Mesenchymal stem cell (in vitro differentiated cells and primary cell): Measurements from ENCODE around the gene LYZL6.

ENCODE experiments used
- DNase-seq: peaks from one replicate; pipeline ENCODE4 v3.0.0-alpha.2; 2013
- H2AFZ ChIP-seq: one replicate; pipeline ENCODE4 v1.6.1; 2013; ENCODE audit warnings: low read depth, mild to moderate bottlenecking, control low read depth, inconsistent platforms, low read length, moderate library complexity
- H2AK5ac ChIP-seq: 2 replicates; pipeline ENCODE4 v1.6.1; 2013; ENCODE audit warnings: low read length, moderate library complexity, mild to moderate bottlenecking, inconsistent platforms; ENCODE audit not compliant: severe bottlenecking
- H2BK120ac ChIP-seq: one replicate; pipeline ENCODE4 v1.6.1; 2013; ENCODE audit warnings: low read depth, mild to moderate bottlenecking, inconsistent platforms, low read length, moderate library complexity
- H2BK12ac ChIP-seq, 2 experiments: one replicate each; pipeline ENCODE4 v1.6.1; 2013; ENCODE audit warnings: inconsistent platforms in 2 of 2, low read length in 2 of 2, mild to moderate bottlenecking in 2 of 2, moderate library complexity in 2 of 2, control low read depth in 1 of 2
- H2BK15ac ChIP-seq: one replicate; pipeline ENCODE4 v1.6.1; 2013; ENCODE audit warnings: mild to moderate bottlenecking, low read depth, inconsistent platforms; ENCODE audit not compliant: poor library complexity, severe bottlenecking
- H2BK5ac ChIP-seq: 2 replicates; pipeline ENCODE4 v1.6.1; 2013; ENCODE audit warnings: low read depth, mild to moderate bottlenecking, low read length, control low read depth, inconsistent platforms; ENCODE audit not compliant: poor library complexity, severe bottlenecking
- H3K14ac ChIP-seq, 2 experiments: one replicate each; pipeline ENCODE4 v1.6.1; 2013; ENCODE audit warnings: inconsistent platforms in 2 of 2, low read length in 2 of 2, control low read depth in 1 of 2, mild to moderate bottlenecking in 1 of 2, moderate library complexity in 1 of 2
- H3K18ac ChIP-seq, 2 experiments: one replicate each; pipeline ENCODE4 v1.6.1; 2013; ENCODE audit warnings: inconsistent platforms in 2 of 2, low read length in 2 of 2, control low read depth in 1 of 2, low read depth in 1 of 2, mild to moderate bottlenecking in 1 of 2
- H3K23ac ChIP-seq, 2 experiments: one replicate each; pipeline ENCODE4 v1.6.1; 2013; ENCODE audit warnings: inconsistent platforms in 2 of 2, low read length in 2 of 2, mild to moderate bottlenecking in 2 of 2, moderate library complexity in 2 of 2, control low read depth in 1 of 2
- H3K27ac ChIP-seq: 2 replicates; pipeline ENCODE4 v1.5.1; 2013; ENCODE audit warnings: mild to moderate bottlenecking, moderate library complexity, low read length, control low read depth, inconsistent platforms; ENCODE audit not compliant: poor library complexity, severe bottlenecking
- H3K27me3 ChIP-seq, 2 experiments: 2 replicates each; pipeline versions ENCODE4 v1.6.1 to v1.7.0; 2013; ENCODE audit warnings: low read length in 2 of 2, mild to moderate bottlenecking in 2 of 2, moderate library complexity in 2 of 2, control low read depth in 1 of 2, inconsistent platforms in 1 of 2; ENCODE audit not compliant: control insufficient read depth in 1 of 2, insufficient read depth in 1 of 2
- H3K36me3 ChIP-seq, 2 experiments: 2 replicates each; pipeline versions ENCODE4 v1.6.1 to v1.7.0; 2013; ENCODE audit warnings: low read length in 2 of 2, control low read depth in 1 of 2, inconsistent platforms in 1 of 2, low read depth in 1 of 2, mild to moderate bottlenecking in 1 of 2; ENCODE audit not compliant: insufficient read depth in 2 of 2, control insufficient read depth in 1 of 2
- H3K4ac ChIP-seq, 2 experiments: one replicate each; pipeline ENCODE4 v1.6.1; 2013; ENCODE audit warnings: inconsistent platforms in 2 of 2, low read length in 2 of 2, mild to moderate bottlenecking in 2 of 2, moderate library complexity in 2 of 2, control low read depth in 1 of 2, low read depth in 1 of 2
- H3K4me1 ChIP-seq: 2 replicates; pipeline ENCODE4 v1.6.1; 2013; ENCODE audit warnings: low read depth, low read length, control low read depth; ENCODE audit not compliant: control insufficient read depth, insufficient read depth
- H3K4me2 ChIP-seq: 2 replicates; pipeline ENCODE4 v1.6.1; 2013; ENCODE audit warnings: low read length, mild to moderate bottlenecking, inconsistent platforms; ENCODE audit not compliant: poor library complexity, severe bottlenecking
- H3K4me3 ChIP-seq, 2 experiments: 2 replicates each; pipeline versions ENCODE4 v1.5.1 to v1.7.0; 2013; ENCODE audit warnings: low read length in 2 of 2, mild to moderate bottlenecking in 2 of 2, control low read depth in 1 of 2, low read depth in 1 of 2; ENCODE audit not compliant: insufficient read depth in 1 of 2
- H3K79me1 ChIP-seq: replicated peaks from 2 replicates; pipeline ENCODE4 v1.6.1; 2013; ENCODE audit warnings: mild to moderate bottlenecking, control low read depth, low read length, inconsistent platforms; ENCODE audit not compliant: poor library complexity, severe bottlenecking
- H3K9ac ChIP-seq: 2 replicates; pipeline ENCODE4 v1.7.0; 2013; ENCODE audit warnings: mild to moderate bottlenecking, low read length, moderate library complexity
- H3K9me3 ChIP-seq: 2 replicates; pipeline ENCODE4 v1.7.0; 2013; ENCODE audit warnings: mild to moderate bottlenecking, low read length; ENCODE audit not compliant: control insufficient read depth
- H4K8ac ChIP-seq: one replicate; pipeline ENCODE4 v1.6.1; 2013; ENCODE audit warnings: inconsistent platforms, mild to moderate bottlenecking, low read length, moderate library complexity
- H4K91ac ChIP-seq: one replicate; pipeline ENCODE4 v1.6.1; 2013; ENCODE audit warnings: mild to moderate bottlenecking, low read length, inconsistent platforms
- WGBS: methylation state at CpG from one replicate; pipeline ENCODE4 v1.1.7; 2013; ENCODE audit warnings: mixed read lengths; 5-methylcytosine and 5-hydroxymethylcytosine counted together

Gene LYZL6

GRCh38 chr17:35909408-35909807, 34.1 kb downstream of the LYZL6 start:
- Histone ChIP-seq H2AK5ac (no peak overlapping the region), H3K36me3 (no peaks in the 10 kb centered on the region), H3K18ac (no peak overlapping the region), H2BK15ac (no peak overlapping the region), H3K4me2 (no peak overlapping the region), H4K91ac (no peak overlapping the region), H3K27ac (no peak overlapping the region), H4K8ac (no peak overlapping the region), H3K14ac (no peak overlapping the region), H3K9me3 (no peaks in the 10 kb centered on the region), H3K4ac (no peak overlapping the region), H3K9ac (no peak overlapping the region), H3K23ac (no peak overlapping the region), H3K4me3 (no peak overlapping the region), H2BK120ac (no peak overlapping the region), H3K27me3 (peaks cover 3 to 39% of the 10 kb centered on the region in 2 experiments), H2BK12ac (no peak overlapping the region), H3K79me1 (no peaks in the 10 kb centered on the region), H3K4me1 (peaks cover 4% of the 10 kb centered on the region), H2BK5ac (no peak overlapping the region), H2AFZ (no peak overlapping the region)
- no peak for DNase-seq
- WGBS, result 70% methylated on average over 3 of the region's 3 CpGs

GRCh38 chr17:35907691-35908090, 35.8 kb downstream of the LYZL6 start:
- Histone ChIP-seq H3K4me3 (no peak overlapping the region), H3K23ac (no peak overlapping the region), H2BK120ac (no peak overlapping the region), H3K79me1 (no peaks in the 10 kb centered on the region), H3K9me3 (no peaks in the 10 kb centered on the region), H2AFZ (no peak overlapping the region), H4K91ac (no peak overlapping the region), H2BK5ac (no peak overlapping the region), H3K14ac (no peak overlapping the region), H2BK15ac (no peak overlapping the region), H4K8ac (no peak overlapping the region), H3K4ac (no peak overlapping the region), H3K4me1 (peaks cover 4% of the 10 kb centered on the region), H3K27me3 (peaks cover 3 to 33% of the 10 kb centered on the region in 2 experiments), H3K4me2 (no peak overlapping the region), H2AK5ac (no peak overlapping the region), H3K9ac (no peak overlapping the region), H3K27ac (no peak overlapping the region), H2BK12ac (no peak overlapping the region), H3K18ac (no peak overlapping the region), H3K36me3 (no peaks in the 10 kb centered on the region)
- DNase-seq, result no peak
- 79% methylated on average over 5 of the region's 5 CpGs for WGBS

- 39% methylated on average over 3 of the region's 3 CpGs for WGBS
- no peak overlapping the region for H2BK5ac ChIP-seq
- DNase-seq, result no peak
Observed at GRCh38 chr17:35906926-35907637, 36.4 kb downstream of the LYZL6 start.

GRCh38 chr17:35906191-35906925, 37.2 kb downstream of the LYZL6 start:
- no peak overlapping the region for H3K18ac ChIP-seq
- H2BK15ac ChIP-seq, result no peak overlapping the region
- H3K4me1 ChIP-seq, result peaks cover 4% of the 10 kb centered on the region
- no peak overlapping the region for H3K27ac ChIP-seq
- no peak overlapping the region for H2BK5ac ChIP-seq
- DNase-seq, result no peak
- H2BK120ac ChIP-seq, result no peak overlapping the region
- no peaks in the 10 kb centered on the region for H3K36me3 ChIP-seq
- peaks cover 3 to 30% of the 10 kb centered on the region in 2 experiments for H3K27me3 ChIP-seq
- no peaks in the 10 kb centered on the region for H3K9me3 ChIP-seq
- H3K14ac ChIP-seq, result no peak overlapping the region
- H4K8ac ChIP-seq, result no peak overlapping the region
- H4K91ac ChIP-seq, result no peak overlapping the region
- H2AFZ ChIP-seq, result no peak overlapping the region
- no peak overlapping the region for H2BK12ac ChIP-seq
- H3K23ac ChIP-seq, result no peak overlapping the region
- no peaks in the 10 kb centered on the region for H3K79me1 ChIP-seq
- WGBS, result 88% methylated on average over 5 of the region's 5 CpGs
- no peak overlapping the region for H2AK5ac ChIP-seq
- no peak overlapping the region for H3K4me3 ChIP-seq
- no peak overlapping the region for H3K4me2 ChIP-seq
- H3K4ac ChIP-seq, result no peak overlapping the region
- peak overlapping the region; percentile 17 for H3K9ac ChIP-seq

More at GRCh38 chr17:35906926-35907637, 36.4 kb downstream of the LYZL6 start:
- Histone ChIP-seq H3K79me1 (no peaks in the 10 kb centered on the region), H3K14ac (no peak overlapping the region), H3K27ac (no peak overlapping the region), H2BK15ac (no peak overlapping the region), H3K9me3 (no peaks in the 10 kb centered on the region), H3K23ac (no peak overlapping the region), H3K36me3 (no peaks in the 10 kb centered on the region), H4K91ac (no peak overlapping the region), H4K8ac (no peak overlapping the region), H2BK12ac (no peak overlapping the region), H3K18ac (no peak overlapping the region), H3K27me3 (peaks cover 3 to 30% of the 10 kb centered on the region in 2 experiments), H2AK5ac (no peak overlapping the region), H2BK120ac (no peak overlapping the region), H3K9ac (no peak overlapping the region), H3K4ac (no peak overlapping the region), H3K4me2 (no peak overlapping the region), H3K4me1 (peaks cover 4% of the 10 kb centered on the region), H3K4me3 (no peak overlapping the region), H2AFZ (no peak overlapping the region)
